ENCODE measurements around the gene ROCK2. TPM values are rescaled to one million over a fixed set of nuclear protein-coding genes. Genes with fewer than 3 reads are reported as not detected.

Gene ROCK2
- total RNA-seq, 1 experiment from 2014 or later, result 25.9 TPM

DNA sequence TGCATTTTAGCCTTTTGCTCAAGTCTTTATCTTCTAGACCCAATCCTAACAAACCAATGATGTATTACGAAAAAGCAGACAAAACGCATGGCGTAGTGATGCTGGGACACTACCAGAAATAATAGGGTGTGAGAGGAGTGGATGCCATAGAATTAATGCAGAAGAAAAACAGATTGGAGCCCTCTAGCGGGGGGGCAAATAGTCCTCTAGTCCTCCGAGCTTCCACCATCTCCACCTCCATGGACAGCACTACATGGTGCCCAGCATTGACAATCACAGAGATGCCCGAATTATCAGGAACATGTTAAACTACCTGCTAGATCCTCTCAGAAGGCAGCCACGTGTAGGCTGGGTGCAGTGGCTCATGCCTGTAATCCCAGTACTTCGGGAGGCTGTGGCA, 15.4 kb upstream of the ROCK2 start:
- H3K27me3 Mint-ChIP-seq (ENCODE audit: low read depth), result peaks cover 3% of the 10 kb centered on the region; the same call in 1 of the 2 replicates
- CTCF ChIA-PET, result interaction anchor here (1.1 kb wide), 1 partner anchor 58 kb away, joined by 3 read pairs; no protein-coding TSS in a partner anchor
- TF ChIP-seq ZNF138 (CRISPR knock-in tag; conservative IDR thresholded peaks at IDR 0.05) (no peak), NR2C2 (CRISPR knock-in tag; IDR thresholded peaks at IDR 0.05) (no peak), GTF2I (CRISPR knock-in tag; conservative IDR thresholded peaks at IDR 0.05) (no peak), MYBL2 (CRISPR knock-in tag; IDR thresholded peaks at IDR 0.05) (no peak), MXD4 (CRISPR knock-in tag; IDR thresholded peaks at IDR 0.05; ENCODE audit: borderline replicate concordance) (no peak), TP53 (CRISPR knock-in tag; IDR thresholded peaks at IDR 0.05) (no peak), ZNF263 (CRISPR knock-in tag; IDR thresholded peaks at IDR 0.05; ENCODE audit: low read depth) (no peak), FOXJ3 (CRISPR knock-in tag; IDR thresholded peaks at IDR 0.05; ENCODE audit: borderline replicate concordance) (no peak), JAZF1 (CRISPR knock-in tag; IDR thresholded peaks at IDR 0.05) (no peak), JUN (CRISPR knock-in tag; IDR thresholded peaks at IDR 0.05) (no peak), ELF4 (CRISPR knock-in tag; IDR thresholded peaks at IDR 0.05; ENCODE audit: low read depth) (no peak), NFATC4 (CRISPR knock-in tag; IDR thresholded peaks at IDR 0.05) (no peak), ZNF121 (CRISPR knock-in tag; IDR thresholded peaks at IDR 0.05) (no peak)
- TF ChIP-seq, protein P1, sequence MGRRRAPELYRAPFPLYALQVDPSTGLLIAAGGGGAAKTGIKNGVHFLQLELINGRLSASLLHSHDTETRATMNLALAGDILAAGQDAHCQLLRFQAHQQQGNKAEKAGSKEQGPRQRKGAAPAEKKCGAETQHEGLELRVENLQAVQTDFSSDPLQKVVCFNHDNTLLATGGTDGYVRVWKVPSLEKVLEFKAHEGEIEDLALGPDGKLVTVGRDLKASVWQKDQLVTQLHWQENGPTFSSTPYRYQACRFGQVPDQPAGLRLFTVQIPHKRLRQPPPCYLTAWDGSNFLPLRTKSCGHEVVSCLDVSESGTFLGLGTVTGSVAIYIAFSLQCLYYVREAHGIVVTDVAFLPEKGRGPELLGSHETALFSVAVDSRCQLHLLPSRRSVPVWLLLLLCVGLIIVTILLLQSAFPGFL (CRISPR knock-in tag; IDR thresholded peaks at IDR 0.05; ENCODE audit: borderline replicate concordance), result no peak
- TF ChIP-seq, protein P2, sequence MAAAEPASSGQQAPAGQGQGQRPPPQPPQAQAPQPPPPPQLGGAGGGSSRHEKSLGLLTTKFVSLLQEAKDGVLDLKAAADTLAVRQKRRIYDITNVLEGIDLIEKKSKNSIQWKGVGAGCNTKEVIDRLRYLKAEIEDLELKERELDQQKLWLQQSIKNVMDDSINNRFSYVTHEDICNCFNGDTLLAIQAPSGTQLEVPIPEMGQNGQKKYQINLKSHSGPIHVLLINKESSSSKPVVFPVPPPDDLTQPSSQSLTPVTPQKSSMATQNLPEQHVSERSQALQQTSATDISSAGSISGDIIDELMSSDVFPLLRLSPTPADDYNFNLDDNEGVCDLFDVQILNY (CRISPR knock-in tag; IDR thresholded peaks at IDR 0.05), result no peak
- TF ChIP-seq, protein P3, sequence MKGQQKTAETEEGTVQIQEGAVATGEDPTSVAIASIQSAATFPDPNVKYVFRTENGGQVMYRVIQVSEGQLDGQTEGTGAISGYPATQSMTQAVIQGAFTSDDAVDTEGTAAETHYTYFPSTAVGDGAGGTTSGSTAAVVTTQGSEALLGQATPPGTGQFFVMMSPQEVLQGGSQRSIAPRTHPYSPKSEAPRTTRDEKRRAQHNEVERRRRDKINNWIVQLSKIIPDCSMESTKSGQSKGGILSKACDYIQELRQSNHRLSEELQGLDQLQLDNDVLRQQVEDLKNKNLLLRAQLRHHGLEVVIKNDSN (CRISPR knock-in tag; IDR thresholded peaks at IDR 0.05), result no peak
- TF ChIP-seq, protein P4, sequence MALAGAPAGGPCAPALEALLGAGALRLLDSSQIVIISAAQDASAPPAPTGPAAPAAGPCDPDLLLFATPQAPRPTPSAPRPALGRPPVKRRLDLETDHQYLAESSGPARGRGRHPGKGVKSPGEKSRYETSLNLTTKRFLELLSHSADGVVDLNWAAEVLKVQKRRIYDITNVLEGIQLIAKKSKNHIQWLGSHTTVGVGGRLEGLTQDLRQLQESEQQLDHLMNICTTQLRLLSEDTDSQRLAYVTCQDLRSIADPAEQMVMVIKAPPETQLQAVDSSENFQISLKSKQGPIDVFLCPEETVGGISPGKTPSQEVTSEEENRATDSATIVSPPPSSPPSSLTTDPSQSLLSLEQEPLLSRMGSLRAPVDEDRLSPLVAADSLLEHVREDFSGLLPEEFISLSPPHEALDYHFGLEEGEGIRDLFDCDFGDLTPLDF (CRISPR knock-in tag; IDR thresholded peaks at IDR 0.05), result no peak
- TF ChIP-seq, protein P5, sequence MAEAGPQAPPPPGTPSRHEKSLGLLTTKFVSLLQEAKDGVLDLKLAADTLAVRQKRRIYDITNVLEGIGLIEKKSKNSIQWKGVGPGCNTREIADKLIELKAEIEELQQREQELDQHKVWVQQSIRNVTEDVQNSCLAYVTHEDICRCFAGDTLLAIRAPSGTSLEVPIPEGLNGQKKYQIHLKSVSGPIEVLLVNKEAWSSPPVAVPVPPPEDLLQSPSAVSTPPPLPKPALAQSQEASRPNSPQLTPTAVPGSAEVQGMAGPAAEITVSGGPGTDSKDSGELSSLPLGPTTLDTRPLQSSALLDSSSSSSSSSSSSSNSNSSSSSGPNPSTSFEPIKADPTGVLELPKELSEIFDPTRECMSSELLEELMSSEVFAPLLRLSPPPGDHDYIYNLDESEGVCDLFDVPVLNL (CRISPR knock-in tag; IDR thresholded peaks at IDR 0.05; ENCODE audit: borderline replicate concordance, low read depth), result no peak
- no peaks in the 10 kb centered on the region for H3K9me3 Mint-ChIP-seq
- ATAC-seq (no peak), DNase-seq (ENCODE audit: low spot score) (no peak)
- no peak overlapping the region for H3K4me3 Mint-ChIP-seq
- POLR2A ChIA-PET, result no interaction called here
- peaks cover 2% of the 10 kb centered on the region; the same call in 1 of the 2 replicates for H3K4me1 Mint-ChIP-seq
- H3K36me3 Mint-ChIP-seq, result no peaks in the 10 kb centered on the region
- no peak overlapping the region for H3K27ac Mint-ChIP-seq

DNA sequence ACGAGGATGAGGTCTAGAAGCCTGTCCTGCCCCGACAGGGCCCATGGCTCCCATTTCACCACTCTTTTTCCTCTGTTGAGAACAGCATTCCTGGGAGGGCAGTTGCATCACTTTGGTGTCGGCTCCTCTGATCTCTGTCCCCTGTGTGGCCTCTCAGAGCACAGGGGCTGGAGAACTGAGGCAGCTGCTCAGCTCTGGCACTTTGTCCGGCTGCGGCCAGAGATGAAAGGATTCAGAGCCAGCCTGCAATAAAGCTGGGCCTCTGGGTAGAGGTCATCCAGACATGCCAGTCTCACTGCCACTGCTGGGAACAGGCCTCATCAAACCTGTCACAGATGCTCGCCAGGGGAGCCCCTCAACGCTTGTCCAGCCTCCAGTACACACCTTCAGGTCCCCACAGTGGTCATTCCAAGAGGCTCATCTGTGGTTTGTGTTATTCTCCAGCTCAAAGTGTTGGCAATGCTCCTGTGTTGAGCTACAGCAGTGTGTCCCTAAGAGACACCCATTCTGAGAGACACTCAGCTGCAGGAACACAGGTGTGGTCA, 13.1 kb upstream of the ROCK2 start:
- no peak for ATAC-seq
- no peak for DNase-seq (ENCODE audit: low spot score)
- Mint-ChIP-seq H3K27ac (no peak overlapping the region), H3K9me3 (no peaks in the 10 kb centered on the region), H3K4me3 (no peak overlapping the region), H3K4me1 (peaks cover 10% of the 10 kb centered on the region), H3K36me3 (no peaks in the 10 kb centered on the region), H3K27me3 (ENCODE audit: low read depth) (peaks cover 3% of the 10 kb centered on the region; the same call in 1 of the 2 replicates)
- ChIA-PET CTCF (no interaction called here), POLR2A (no interaction called here)
- TF ChIP-seq, protein P6, sequence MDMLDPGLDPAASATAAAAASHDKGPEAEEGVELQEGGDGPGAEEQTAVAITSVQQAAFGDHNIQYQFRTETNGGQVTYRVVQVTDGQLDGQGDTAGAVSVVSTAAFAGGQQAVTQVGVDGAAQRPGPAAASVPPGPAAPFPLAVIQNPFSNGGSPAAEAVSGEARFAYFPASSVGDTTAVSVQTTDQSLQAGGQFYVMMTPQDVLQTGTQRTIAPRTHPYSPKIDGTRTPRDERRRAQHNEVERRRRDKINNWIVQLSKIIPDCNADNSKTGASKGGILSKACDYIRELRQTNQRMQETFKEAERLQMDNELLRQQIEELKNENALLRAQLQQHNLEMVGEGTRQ (CRISPR knock-in tag; IDR thresholded peaks at IDR 0.05), result no peak
- TF ChIP-seq NFE2L1 (CRISPR knock-in tag; IDR thresholded peaks at IDR 0.05), result no peak
- peak; percentile 99 for TF ChIP-seq GABPB1 (CRISPR knock-in tag; IDR thresholded peaks at IDR 0.05)

All from WTC11 (cell line).